A549 (cell line): Measurements from ENCODE around the gene NETO2.

Experiments used
- CEBPB ChIP-seq, 2 experiments: fragments of >200 bp in 1 of 2; sonication (Bioruptor Twin) in 1 of 2; formaldehyde crosslinking in 1 of 2; IDR thresholded peaks; 2 replicates each; pipeline ENCODE4 v1.6.1; 2012 to 2016
- CHD4 ChIP-seq: fragments of 200-600 bp; sonication (generic); IDR thresholded peaks from 2 replicates; pipeline ENCODE4 v1.6.1; 2016; ENCODE audit warnings: antibody characterized with exemption, mild to moderate bottlenecking, borderline replicate concordance
- EP300 ChIP-seq, 2 experiments: fragments of >200 bp; sonication (Bioruptor Twin); formaldehyde crosslinking; IDR thresholded peaks; 2 replicates in 1 of 2; 3 replicates in 1 of 2; pipeline ENCODE4 v1.6.1; 2016 to 2017
- ESRRA ChIP-seq: fragments of 150-350 bp; IDR thresholded peaks from 2 replicates; pipeline ENCODE4 v1.6.1; 2014; ENCODE audit warnings: mild to moderate bottlenecking, low read length, borderline replicate concordance
- JUNB ChIP-seq: fragments of >200 bp; sonication (Bioruptor Twin); formaldehyde crosslinking; IDR thresholded peaks from 2 replicates; pipeline ENCODE4 v1.6.1; 2016
- MAZ ChIP-seq: fragments of 150-350 bp; IDR thresholded peaks from 2 replicates; pipeline ENCODE4 v1.6.1; 2014; ENCODE audit warnings: antibody characterized with exemption, low read depth, low read length, borderline replicate concordance
- POLR2A ChIP-seq: IDR thresholded peaks from 2 replicates; pipeline ENCODE4 v1.6.1; 2012; ENCODE audit warnings: mild to moderate bottlenecking, low read length
- ZFP36 ChIP-seq: fragments of 450-650 bp; IDR thresholded peaks from 2 replicates; pipeline ENCODE4 v1.6.1; 2014; ENCODE audit warnings: borderline replicate concordance; ENCODE audit not compliant: partially characterized antibody
- TF ChIP-seq, protein P1 (sequence below): fragments of >200 bp; sonication (Bioruptor Twin); formaldehyde crosslinking; IDR thresholded peaks from 3 replicates; pipeline ENCODE4 v1.5.1; 2016
- TF ChIP-seq, protein P2 (sequence below): fragments of 450-650 bp; IDR thresholded peaks from 2 replicates; pipeline ENCODE4 v1.6.1; 2014; ENCODE audit warnings: antibody characterized with exemption
- TF ChIP-seq, protein P3 (sequence below): IDR thresholded peaks from 2 replicates; pipeline ENCODE4 v1.6.1; 2012

DNA sequence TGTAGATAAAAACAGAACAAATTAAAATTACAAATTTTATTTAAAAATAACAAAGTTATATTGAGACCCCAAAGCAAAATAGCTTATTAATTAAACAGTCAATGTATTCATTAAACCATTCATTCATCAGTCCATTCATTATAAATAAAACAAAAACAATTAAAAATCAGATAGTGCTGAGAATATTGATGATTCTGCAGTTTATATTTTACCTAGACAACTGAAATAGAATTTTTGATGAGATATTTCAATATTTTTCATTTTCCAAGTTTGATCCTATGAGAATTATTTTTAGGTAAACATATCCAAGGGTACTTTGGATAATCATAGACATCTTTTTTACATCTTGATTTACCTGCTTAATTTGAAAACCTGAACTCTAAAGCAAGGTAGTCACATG is 15.2 kb upstream of the NETO2 start:
- TF ChIP-seq, protein P1, sequence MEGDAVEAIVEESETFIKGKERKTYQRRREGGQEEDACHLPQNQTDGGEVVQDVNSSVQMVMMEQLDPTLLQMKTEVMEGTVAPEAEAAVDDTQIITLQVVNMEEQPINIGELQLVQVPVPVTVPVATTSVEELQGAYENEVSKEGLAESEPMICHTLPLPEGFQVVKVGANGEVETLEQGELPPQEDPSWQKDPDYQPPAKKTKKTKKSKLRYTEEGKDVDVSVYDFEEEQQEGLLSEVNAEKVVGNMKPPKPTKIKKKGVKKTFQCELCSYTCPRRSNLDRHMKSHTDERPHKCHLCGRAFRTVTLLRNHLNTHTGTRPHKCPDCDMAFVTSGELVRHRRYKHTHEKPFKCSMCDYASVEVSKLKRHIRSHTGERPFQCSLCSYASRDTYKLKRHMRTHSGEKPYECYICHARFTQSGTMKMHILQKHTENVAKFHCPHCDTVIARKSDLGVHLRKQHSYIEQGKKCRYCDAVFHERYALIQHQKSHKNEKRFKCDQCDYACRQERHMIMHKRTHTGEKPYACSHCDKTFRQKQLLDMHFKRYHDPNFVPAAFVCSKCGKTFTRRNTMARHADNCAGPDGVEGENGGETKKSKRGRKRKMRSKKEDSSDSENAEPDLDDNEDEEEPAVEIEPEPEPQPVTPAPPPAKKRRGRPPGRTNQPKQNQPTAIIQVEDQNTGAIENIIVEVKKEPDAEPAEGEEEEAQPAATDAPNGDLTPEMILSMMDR = no peak
- TF ChIP-seq EP300 (IDR thresholded peaks at IDR 0.05) (no peak), MAZ (no peak), POLR2A (no peak), CHD4 (no peak), ZFP36 (no peak), JUNB (no peak), CEBPB (IDR thresholded peaks at IDR 0.05) (no peak), ESRRA (no peak)
- TF ChIP-seq, protein P2, sequence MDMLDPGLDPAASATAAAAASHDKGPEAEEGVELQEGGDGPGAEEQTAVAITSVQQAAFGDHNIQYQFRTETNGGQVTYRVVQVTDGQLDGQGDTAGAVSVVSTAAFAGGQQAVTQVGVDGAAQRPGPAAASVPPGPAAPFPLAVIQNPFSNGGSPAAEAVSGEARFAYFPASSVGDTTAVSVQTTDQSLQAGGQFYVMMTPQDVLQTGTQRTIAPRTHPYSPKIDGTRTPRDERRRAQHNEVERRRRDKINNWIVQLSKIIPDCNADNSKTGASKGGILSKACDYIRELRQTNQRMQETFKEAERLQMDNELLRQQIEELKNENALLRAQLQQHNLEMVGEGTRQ = no peak
- TF ChIP-seq, protein P3, sequence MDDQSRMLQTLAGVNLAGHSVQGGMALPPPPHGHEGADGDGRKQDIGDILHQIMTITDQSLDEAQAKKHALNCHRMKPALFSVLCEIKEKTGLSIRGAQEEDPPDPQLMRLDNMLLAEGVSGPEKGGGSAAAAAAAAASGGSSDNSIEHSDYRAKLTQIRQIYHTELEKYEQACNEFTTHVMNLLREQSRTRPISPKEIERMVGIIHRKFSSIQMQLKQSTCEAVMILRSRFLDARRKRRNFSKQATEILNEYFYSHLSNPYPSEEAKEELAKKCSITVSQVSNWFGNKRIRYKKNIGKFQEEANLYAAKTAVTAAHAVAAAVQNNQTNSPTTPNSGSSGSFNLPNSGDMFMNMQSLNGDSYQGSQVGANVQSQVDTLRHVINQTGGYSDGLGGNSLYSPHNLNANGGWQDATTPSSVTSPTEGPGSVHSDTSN = no peak
